Stimulated activated naive CD4-positive, alpha-beta T cell (primary cell): ENCODE data around the gene MAEL.

ENCODE experiments used
- DNase-seq, 6 experiments: peaks; one replicate each; lab custom pipeline; 2025; lab: John Stamatoyannopoulos, UW

Gene MAEL

DNA sequence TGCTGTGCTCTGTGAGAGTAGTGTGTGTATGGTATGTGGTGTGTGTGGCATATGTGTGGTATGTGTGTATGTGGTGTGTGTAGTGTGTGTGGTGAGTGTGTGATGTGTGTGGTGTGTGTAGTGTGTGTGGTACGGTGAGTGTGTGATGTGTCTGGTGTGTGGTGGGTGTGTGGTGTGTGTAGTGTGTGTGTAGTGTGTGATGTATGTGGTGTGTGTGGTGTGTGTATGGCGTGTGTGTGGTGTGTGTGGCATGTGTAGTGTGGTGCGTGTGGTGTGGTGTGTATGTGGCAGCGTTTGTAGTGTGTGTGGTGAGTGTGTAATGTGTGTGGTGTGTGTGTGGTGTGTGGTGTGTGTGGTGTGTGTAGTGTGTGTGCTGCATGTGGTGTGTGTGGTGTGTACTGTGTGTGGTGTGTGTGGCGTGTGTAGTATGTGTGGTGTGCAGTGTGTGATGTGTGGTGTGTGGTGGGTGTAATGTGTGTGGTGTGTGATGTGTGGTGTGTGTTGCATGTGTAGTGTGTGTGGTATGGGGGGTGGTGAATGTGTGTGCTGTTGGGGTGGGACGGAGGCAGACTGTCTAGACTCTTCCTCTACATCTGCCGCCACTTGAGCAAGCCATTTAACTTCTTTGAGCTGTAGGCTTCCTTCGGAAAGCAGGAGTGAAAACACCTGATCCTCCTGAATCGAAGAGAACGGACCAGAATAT, 67.6 kb downstream of the MAEL start:
- no peak for DNase-seq

DNA sequence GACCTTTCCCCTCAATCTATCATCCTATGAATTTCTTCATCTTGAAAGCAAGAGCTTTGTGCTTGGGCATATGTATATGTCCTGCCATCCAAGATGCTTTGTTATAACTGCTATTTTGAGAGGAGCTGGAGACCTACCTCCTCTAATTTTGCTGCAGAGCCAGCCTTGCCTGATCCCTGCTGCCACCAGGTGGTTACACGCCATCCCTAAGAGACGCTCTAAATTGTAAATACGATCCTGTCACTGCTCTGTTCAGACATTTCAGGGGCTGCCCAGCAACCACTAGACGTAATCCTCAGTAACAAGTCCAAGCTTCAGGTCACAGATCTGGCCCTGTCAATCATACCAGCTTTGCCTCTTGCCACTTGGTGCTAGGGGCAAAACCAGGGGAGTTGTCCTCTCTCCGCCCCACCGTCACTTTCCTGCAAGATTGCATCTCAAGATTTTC, 68.2 kb downstream of the MAEL start:
- DNase-seq, result peak in 1 of 6 experiments; percentile 8

DNA sequence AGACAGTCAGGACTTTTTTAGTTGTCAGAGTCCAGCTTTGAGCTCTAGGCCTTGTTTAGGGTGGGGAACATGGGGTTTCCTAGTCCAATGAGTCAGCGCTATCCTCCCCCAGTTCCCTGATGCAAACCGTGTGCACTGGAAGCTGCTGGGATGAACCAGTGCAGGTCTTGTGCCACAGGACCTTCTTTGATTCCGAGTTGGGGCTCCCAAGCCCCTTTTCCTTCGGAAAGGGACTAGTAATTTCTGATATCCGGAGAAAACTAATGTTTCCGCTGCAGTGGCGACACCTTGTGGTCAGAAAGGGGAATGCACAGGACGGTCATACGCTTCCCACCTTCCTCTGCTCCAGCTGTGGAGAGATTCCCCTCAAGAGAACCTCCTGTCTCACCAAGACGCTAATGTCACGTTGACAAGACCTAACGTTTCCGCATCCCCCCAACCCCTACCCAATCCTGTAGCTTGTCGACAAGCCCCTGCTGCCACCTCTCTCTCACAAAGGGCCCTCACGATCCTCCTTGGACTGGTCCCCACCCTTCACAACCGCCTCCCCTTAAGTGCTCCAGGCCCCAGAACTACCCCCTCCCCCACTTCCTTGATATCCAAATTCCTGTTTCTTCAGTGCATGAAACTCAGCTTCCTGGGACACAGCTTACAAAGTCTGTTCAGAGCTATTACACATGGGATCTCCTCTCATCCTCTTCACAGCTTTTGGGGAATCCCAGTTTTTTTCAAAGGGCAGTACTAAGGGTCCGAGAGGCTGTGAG, 70.1 kb downstream of the MAEL start:
- peak; percentile 29 to 77 (median 56) for DNase-seq

DNA sequence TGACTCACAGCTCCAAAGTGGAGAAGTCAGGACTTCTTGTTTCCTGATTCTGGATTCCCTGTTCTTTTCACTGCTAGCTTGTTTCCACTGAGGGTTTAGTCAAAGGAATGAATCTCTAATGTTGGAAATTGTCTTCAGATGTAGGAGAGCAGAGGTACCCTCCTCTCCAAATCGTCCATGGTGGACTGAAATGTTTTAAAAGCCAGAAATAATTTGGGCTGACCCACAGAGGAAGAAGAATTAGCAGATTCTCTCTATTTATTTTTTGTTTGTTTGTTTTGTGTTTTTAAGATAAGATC, 70.7 kb downstream of the MAEL start:
- no peak for DNase-seq

DNA sequence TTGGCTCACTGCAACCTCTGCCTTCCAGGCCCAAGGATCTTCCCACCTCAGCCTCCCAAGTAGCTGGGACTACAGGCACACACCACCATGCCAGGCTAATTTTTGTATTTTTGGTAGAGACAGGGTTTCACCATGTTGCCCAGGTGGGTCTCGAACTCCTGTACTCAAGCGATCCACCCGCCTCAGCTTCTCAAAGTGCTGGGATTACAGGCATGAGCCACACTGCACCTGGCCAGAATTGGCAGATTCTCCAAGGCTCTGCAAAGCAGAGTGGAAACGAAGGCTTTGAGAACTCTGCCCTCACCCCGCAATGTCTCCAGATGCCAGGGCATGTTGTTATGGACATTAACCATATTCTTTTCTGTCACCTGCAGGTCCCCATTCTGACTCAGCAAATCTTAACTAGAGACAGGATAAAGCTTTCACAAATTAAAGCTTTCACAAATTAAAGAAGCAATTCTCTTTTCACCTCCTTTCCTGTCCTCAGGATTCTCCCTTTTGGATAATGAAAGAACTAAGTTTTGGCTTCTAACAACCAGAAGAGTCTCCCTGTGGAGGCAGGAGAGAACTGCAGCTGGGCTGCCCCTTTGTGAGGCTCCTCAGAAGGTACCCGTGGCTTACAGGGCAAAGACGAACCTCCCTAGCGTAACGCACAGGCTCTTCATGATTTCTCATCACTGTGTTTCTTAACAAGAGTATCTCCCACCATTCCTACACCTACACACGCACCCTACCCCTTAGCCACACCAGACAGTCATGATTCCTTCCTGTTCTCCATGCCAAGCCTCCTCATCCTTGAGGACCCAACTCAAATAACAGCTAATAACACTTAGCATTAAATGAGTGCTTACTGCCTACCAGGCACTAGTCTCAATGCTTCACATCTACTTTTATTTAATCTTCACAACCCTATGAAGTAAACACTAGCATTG, 71.3 kb downstream of the MAEL start:
- no peak for DNase-seq

DNA sequence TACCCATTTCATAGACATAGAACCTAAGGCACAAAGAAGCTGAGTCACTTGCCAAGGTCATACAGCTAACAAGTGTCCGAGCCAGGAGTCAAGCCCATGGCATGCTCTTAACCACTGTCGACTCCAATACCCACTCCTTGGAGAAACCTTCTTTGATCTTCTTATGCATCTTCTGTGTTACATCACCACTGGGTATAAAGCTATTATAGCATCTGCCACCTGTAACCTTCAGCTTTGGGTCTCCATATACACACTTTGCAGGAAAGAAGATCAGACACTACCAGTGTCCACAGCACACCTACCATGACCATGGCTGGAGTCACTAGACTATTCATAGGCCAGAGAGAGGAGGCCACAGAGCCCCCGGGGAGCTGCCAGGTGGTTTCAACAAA, 72.0 kb downstream of the MAEL start:
- DNase-seq, result no peak

DNA sequence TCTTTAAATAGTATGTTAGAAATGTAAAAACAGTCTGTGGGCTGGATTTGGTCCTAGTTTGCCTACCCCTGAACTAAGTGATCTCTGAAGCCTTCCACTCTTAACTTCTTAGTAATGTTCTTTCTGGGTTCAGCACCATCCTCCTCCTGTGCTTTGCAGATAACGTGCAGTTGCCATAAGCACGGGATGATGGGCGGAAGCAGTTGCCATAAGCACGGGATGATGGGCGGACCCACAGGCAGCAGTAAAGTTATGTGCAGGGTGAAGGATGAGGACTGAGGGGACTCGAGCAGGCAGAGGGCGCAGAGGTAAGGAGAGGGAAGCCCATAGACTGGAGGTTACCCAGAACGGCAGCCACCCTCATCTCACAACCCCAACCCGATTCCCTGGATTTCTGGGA, 75.5 kb downstream of the MAEL start:
- no peak for DNase-seq

DNA sequence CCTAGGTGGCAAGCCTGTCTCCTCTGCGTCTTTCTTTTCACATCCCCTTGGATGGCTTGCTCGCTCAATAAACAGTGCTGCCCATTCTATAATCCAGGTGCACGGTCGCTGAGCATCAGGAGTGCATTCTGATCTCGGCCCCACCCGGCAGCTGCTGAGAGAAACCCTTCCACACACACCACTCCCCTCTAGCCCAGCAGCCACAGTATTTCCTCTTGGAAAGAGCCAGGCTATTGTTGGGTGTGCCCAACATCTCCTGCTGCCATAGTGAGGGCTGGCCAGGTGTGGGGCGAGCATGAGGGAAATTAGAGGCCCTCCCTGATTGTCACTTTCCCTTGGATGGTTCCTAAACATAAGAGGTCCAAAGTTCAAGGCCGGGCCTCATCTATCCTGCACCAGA, 76.4 kb downstream of the MAEL start:
- DNase-seq, result no peak

DNA sequence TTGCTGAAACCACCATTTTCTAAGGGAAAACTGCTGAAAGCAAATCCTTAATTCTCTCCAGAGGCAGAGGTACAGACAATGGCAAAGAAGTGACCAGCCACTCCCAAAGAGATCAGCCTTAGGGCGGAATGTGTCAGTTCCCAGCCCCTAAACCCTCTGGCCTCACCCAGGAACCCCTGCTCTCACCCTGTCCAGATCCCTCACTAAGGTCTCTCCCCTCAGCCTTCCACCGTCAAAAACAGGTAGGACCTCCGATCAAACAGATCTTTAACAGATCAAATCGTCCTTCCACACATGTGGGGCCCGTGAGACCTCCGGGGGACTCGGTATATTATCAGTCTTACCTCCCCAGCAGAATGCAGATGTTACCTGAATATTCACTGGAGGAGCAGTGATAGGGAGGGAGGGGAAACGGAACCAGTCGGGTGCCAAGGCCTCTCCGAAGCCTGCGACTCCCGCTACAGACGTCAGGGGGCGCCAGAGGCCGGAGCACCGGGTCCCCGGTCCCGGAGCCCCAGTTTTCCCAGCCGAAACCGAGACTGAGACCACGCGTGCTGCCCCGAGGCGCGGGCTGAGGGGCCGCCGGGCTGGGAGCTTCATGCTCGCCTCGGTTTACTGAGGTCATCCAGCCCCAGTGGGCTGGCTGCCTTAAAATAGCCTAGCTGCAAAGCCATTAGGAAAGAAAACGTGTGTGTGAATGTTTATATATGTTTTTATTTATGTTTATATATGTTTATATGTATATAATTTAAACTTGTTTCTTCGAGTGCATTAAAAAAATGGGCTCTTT, 77.4 kb downstream of the MAEL start:
- peak; percentile 59 to 88 (median 73) for DNase-seq

DNA sequence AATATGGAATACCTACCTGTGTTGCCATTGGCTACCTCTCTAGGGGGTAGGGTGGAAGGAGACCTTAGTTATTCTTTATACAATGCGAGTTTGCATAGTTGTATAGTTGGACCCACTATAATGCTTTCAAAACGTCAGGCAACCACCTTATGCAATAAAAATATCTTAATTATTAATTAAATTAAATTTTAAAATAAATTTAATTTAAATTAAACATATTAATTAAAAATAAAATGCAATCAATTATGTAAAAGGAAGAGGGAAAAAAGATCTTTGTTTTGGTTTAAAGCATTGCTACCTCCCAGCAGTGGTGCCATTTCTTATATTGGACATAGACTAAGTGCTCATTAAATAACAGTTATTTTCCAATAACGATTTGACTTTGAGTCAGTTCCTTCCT, 78.8 kb downstream of the MAEL start:
- no peak for DNase-seq

DNA sequence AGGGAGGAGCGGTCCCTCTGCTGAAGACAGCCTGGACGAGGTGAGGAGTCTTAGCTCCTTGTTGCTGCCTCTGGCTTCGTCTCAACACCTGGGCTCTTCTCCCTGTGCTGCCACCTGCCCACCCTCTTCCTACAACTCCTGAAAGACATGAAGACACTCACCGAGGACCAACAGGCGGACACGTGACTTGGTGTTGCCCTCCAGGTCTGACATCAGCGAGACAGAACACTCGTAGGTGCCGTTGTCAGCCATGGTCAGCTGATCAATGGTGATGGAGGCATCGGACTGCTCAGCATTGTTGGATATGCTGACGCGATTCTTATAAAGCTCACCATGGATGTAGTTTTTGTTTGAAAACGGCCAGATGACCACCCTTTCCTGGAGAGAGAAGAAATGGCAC, 79.7 kb downstream of the MAEL start:
- DNase-seq, result no peak

DNA sequence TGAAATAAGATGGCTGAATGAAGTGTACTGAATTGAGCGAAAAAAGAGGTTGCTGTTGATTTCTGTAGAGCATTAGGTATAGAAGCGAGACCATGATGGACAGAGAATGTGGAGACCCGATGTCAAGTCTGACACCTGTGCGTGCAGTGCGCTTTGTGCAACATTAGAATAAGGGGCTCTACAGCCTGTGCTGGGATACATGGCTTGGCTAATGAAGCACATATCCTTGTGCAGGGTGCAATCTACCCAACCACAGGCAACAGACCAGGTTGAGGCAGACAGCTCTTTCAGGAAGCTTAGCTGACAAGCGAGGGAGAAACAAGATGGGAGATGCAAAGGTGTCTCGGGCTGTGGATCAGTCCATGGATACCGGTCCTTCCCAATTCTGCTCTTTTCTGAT, 82.2 kb downstream of the MAEL start:
- DNase-seq, result no peak
